TTC549 (cell line): Measurements from ENCODE around the gene CCDC70.

Experiments
- FAIRE-seq: peaks from 2 replicates; lab custom pipeline; 2012; peaks lifted over from hg19 to GRCh38; lab: Jason Lieb, UNC

The CCDC70 gene

GRCh38 chr13:51831519-51831918, 30.2 kb upstream of the CCDC70 start:
- no peak for FAIRE-seq

- no peak for FAIRE-seq
Observed at GRCh38 chr13:51832471-51833152, 29.2 kb upstream of the CCDC70 start.

GRCh38 chr13:51833980-51834379, 27.8 kb upstream of the CCDC70 start:
- FAIRE-seq, result no peak

GRCh38 chr13:51834581-51835171, 27.1 kb upstream of the CCDC70 start:
- no peak for FAIRE-seq

GRCh38 chr13:51837016-51837415, 24.8 kb upstream of the CCDC70 start:
- FAIRE-seq, result no peak

GRCh38 chr13:51838240-51838846, 23.4 kb upstream of the CCDC70 start:
- no peak for FAIRE-seq

GRCh38 chr13:51839711-51840540, 21.8 kb upstream of the CCDC70 start:
- FAIRE-seq, result no peak

GRCh38 chr13:51840917-51841316, 20.9 kb upstream of the CCDC70 start:
- FAIRE-seq, result no peak

GRCh38 chr13:51841732-51842131, 20.0 kb upstream of the CCDC70 start:
- no peak for FAIRE-seq

- no peak for FAIRE-seq
Observed at GRCh38 chr13:51843529-51843928, 18.2 kb upstream of the CCDC70 start.

GRCh38 chr13:51844862-51845573, 16.8 kb upstream of the CCDC70 start, which contains the start of gene TMEM272:
TSS of gene TMEM272 (minus strand) at chr13:51845177. CDS start at chr13:51838530, 6,647 bp downstream.
- FAIRE-seq, result no peak

- FAIRE-seq, result no peak
Observed at GRCh38 chr13:51845574-51846318, 16.0 kb upstream of the CCDC70 start.

- no peak for FAIRE-seq
Observed at GRCh38 chr13:51846756-51847155, 15.0 kb upstream of the CCDC70 start.

GRCh38 chr13:51848674-51849073, 13.1 kb upstream of the CCDC70 start:
- FAIRE-seq, result no peak

GRCh38 chr13:51849145-51850101, 12.3 kb upstream of the CCDC70 start:
- no peak for FAIRE-seq

GRCh38 chr13:51856027-51856736, 5.6 kb upstream of the CCDC70 start:
- no peak for FAIRE-seq

- FAIRE-seq, result no peak
Observed at GRCh38 chr13:51856998-51857397, 4.8 kb upstream of the CCDC70 start.

- FAIRE-seq, result no peak
Observed at GRCh38 chr13:51858433-51859247, 3.1 kb upstream of the CCDC70 start.

GRCh38 chr13:51862957-51863356, 1.2 kb downstream of the CCDC70 start:
- no peak for FAIRE-seq
